GM21528 (cell line): Measurements from ENCODE around the gene PELI1.
A peak's percentile ranks its signal among the peaks of the same experiment; 100 is the strongest.

Source experiments
- ATAC-seq: cut with Tn5 transposase; IDR thresholded peaks from one replicate; pipeline ENCODE4 v1.9.1; 2021; ENCODE audit warnings: mild to moderate bottlenecking, moderate library complexity; ENCODE audit not compliant: unreplicated experiment, low FRiP score

The PELI1 gene

DNA sequence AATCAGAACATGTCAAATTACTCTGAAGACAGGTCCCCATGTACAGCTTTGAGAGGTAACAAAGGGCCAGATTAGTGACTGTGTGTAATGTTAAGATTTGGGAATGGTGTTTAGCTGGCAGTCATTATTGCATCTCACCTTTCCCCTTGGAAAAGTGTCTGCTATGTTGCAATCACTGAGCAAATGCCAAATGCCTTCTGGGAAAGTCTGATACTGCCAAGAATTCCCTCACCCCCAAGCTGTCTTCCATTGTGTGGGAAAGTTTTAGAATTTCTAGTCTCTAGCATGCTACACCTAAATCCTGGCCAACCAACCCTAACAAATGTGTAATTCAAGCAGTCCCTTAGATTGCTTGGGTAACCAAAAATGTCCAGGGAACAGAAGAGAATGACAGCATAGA lies 13.6 kb upstream of the PELI1 start:
- ATAC-seq: no peak

- no peak for ATAC-seq
Observed at GRCh38 chr2:64153811-64154210, 9.6 kb upstream of the PELI1 start.

- ATAC-seq: no peak
Observed at GRCh38 chr2:64151476-64151875, 7.3 kb upstream of the PELI1 start.

DNA sequence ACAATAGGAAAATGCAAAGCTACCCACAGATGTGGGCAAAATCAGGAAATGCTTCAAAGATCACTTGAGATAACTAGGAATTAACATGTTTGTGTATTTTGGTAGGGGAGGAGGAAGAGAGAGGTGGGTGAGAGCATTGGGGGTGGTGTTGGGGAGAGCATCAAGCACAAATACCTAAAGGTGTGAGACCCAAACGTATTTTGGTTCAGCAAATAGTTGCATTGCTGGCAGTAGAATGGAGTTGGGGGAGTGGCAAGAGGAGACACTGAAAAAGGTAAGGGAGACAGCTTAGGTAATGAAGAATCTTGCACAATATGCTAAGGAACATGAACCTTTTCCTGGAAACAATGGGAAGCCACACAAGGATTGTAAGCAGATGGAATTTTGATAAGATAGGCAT lies 1.5 kb upstream of the PELI1 start:
- ATAC-seq: no peak

DNA sequence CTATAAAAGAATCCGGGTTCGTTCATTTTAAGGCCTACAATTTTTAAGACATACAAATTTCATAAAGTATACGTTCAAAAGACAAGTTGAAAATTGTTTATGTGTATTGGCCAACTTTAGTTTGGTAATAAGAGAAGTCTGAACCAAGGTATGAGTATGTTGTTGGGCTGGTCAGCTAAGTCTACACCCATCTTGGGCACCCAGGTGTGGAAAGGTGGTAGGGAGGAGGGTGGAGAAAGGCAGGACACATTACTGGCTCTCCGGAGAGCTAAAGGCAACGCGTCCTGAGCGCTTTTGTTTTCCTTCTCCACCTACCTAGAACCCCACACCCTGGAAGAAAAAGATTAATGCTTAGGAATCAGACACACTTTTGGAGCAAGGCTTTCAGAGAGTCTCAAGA lies 899 bp upstream of the PELI1 start:
- ATAC-seq: no peak

- peak; percentile 21 for ATAC-seq
Observed at GRCh38 chr2:64143169-64144056, 807 bp downstream of the PELI1 start.

GRCh38 chr2:64142741-64143168 lies 1.5 kb downstream of the PELI1 start:
- no peak for ATAC-seq

DNA sequence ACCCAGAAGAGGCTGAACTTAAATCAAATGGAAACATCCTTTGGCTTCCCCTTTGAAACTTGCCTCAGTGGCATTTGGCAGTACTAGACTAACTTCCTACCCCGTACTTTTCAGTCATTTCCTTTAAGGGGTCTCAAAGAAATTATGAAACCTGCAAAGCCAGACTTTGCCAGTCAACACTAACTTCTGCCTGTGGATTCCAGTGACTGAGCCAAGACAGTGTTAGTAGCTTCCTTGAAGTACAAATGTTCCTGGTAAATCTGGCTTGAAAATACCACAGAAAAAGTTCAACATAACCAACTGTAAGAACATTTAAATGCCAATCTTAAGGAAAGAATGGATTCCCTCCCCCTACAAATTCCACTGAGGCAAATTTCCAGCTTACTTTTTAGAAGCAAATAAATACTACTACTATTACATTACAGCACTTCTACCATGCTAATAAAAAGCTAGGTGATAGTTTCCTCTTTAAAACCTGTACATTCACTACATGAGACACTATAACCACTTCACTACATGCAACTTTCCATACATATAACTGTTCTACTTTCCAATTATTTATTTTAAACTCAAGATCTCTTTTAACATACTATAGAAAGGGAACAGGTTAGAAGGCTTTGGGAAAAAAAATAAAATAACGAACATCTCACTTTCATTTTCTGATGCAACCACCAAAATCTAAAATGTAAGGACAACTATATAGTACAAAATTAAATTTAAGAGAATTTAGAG lies 2.4 kb downstream of the PELI1 start:
- ATAC-seq: no peak

DNA sequence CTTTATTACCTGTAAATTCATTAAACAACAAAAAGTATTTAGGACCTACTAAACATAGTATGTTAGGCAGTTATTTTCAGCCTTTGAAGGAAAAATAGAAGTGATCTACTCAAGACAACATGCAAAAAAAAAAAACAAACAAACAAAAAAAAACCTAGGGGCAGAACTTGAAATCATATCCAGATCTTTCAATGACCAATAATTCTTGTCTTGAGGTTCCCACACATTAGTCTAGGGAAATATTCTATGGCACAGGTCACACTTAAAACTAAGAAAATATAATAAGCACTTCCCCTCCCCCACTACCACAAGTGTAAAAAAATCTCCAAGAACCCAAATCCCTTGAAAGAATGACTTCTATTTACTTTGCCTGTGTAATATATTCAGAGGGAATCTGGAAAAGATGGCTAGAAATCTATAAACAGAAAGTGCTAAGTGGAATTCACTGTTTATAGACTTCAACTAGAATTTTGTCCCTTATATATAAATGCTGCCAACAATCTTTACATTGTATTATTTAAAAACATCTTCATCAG lies 3.5 kb downstream of the PELI1 start:
- ATAC-seq: no peak

- ATAC-seq: no peak
Observed at GRCh38 chr2:64139956-64140355, 4.3 kb downstream of the PELI1 start.

DNA sequence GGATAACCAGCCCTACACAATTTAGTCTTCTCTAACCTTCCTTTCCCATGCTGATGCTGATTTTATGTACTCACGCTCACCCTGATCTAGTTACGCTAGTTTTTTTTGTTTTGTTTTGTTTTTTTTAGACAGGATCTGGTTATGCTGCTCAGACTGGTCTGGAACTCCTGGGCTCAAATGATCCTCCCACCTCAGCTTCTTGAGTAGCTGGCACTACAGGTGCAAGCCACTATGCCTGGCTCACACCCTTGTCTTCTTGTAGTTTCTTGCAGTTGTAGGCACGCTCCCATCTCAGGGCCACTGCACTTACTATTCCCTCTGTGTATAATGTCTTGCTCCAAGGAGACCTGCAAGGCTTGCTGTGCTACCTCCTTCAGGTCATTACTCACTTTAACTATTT lies 6.2 kb downstream of the PELI1 start:
- no peak for ATAC-seq

DNA sequence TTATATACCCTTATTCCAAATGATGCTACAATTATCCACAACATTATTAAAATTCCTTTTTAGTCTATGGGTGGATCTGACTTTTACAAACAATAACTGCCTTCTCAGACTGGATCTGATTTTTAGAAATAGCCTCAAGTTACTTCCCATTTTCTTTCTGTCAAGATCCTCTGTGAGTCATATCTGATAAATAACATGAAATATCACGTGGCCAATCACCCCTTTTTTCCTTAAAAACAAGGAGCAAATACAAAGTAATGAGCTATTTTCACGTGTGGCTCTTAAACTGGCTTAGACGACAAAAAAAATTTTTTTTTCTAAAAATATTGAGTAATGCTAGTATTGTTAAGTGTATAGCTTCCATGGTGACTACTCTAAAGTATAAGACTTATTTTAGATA lies 6.7 kb downstream of the PELI1 start:
- ATAC-seq: no peak

DNA sequence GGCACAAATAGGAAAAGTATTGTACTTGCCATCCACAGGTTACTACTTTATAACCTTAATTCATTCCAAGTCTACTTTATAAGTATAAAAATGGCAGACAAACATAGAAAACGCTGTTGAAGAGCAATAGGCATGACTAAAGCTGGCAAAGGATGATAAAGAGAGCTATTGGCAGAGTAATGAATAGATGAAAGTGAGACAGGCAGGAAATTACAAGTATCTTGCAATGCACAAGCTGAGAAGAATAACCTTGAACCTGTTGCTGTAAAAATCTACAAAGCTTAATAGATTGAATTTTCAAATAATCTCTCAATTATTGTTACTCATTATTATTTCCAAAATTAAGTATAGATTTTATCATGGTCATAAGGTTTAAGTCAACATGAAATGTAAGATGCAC lies 8.8 kb downstream of the PELI1 start:
- no peak for ATAC-seq

DNA sequence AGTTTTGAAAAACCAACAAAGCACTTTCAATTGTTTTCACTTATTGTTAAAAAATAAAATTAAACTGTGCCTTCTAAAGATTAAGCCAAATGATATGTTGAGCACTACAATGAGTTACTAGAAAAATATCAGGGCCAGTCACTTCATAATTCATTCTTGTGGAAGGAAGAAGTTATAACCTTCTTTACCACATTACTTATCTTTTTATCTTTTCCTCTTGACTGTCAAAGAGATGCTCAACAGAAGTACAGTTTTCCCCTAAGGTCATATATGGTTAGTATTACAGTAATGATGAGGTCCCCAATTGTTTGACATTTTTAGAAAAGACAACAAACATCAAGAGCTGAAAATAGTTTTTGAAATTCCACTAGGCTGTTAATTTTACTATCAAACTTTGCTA lies 9.4 kb downstream of the PELI1 start:
- no peak for ATAC-seq

DNA sequence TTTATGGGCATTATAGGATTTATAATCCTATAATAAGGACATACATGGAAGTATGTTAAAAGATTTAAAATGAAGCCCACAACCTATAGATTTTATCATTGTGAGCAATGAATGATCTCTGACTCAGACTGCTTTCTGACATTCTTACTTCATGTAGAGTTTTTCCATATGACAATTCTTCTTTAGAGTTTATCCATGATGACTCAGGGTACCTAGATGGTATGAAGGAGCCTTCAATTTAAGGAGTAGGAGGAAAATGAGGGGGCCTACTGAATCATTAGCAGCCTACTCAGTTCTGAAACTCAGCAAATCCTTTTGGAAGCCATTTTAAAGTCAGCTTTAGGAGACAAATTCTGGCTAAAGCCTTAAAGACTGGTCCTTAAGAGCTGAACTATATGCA lies 10.4 kb downstream of the PELI1 start:
- ATAC-seq: no peak

DNA sequence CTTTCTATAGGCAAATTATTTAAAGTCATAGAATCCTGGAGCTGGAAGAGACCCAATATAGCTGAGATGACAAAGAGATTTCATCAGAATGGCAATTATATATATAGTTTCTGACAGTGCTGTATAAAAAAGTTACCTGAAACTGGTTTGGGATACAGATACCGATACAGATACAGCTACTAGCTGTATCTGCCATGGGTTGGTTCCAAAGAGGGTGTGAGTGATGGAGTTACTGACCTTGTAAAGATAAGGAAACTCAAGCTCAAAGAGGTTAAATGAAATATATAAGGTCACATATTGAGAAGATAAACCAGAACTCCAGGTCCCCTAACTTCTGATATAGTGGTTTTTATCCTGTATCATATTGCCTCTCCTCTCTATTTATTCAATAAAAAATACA lies 10.9 kb downstream of the PELI1 start:
- ATAC-seq: no peak

DNA sequence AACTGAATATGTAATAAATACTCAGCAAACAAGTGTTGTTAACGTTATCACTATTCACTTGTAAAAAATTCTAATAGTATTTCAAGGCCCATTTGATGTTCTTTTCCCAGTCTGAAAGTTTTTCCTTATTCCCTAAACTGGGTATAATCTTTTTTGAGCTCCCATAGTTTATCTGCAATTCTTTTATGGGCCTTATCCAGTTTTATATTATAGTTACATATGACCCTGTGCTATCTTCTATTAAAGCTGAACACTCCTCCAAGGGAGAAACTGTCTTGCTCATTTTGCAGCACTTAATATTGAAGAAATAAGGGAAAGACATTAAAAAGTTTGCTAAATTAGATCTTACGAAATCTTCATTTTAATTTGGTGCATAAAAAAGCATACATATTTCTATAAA lies 13.9 kb downstream of the PELI1 start:
- ATAC-seq: no peak

- ATAC-seq: no peak
Observed at GRCh38 chr2:64128943-64129391, 15.3 kb downstream of the PELI1 start.

DNA sequence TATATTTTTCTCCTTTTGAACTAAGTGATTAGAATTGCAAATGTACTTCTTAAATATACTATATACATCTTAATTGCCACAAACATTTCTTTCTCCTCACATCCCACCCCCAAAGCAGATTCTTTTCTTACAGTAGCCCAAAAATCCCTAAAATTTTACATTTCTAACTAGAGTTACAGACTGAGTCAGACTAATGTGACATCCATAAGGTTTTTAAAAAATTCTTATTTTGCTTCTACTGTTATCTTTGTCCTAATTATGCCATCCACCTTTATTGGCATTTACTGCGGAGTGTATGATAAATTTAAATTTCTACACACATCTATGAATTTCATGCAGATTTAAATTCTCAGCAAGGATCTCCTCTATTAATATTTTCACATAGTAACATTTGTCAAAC lies 15.8 kb downstream of the PELI1 start:
- no peak for ATAC-seq

- ATAC-seq: no peak
Observed at GRCh38 chr2:64127119-64127518, 17.1 kb downstream of the PELI1 start.

DNA sequence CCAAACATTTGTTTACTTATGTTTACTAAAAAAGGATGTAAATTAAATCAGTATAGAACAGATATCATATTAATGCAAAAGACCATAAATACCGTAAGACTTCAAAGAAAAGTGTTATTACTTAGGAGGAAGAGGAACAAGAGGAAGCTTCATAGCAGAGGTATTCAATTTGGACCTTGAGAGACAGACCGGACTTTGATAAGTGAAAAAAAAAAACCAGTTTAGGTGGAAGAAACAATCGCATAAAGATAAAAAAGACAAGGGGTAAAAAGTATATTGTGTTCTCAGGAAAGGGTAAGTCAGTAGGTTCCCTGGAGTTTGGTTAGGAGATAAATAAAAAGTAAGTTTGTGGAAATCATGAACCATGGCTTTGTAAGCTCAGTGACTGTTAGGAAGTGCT lies 17.6 kb downstream of the PELI1 start:
- ATAC-seq: no peak

GRCh38 chr2:64124571-64124970 lies 19.6 kb downstream of the PELI1 start:
- no peak for ATAC-seq
